GM23248 (cell line): ENCODE data around the gene H3-3A. TPM values are rescaled to one million over a fixed set of nuclear protein-coding genes. Genes with fewer than 3 reads are reported as not detected.

Experiments used
- DNase-seq: peaks from one replicate; pipeline ENCODE4 v3.0.0-alpha.2; 2015
- H2AFZ ChIP-seq: fragments of 200-600 bp; sonication (generic); 2 replicates; pipeline ENCODE4 v1.6.1; 2016; ENCODE audit warnings: antibody characterized with exemption
- H3F3A ChIP-seq: fragments of 200-600 bp; sonication (generic); 2 replicates; pipeline ENCODE4 v1.6.1; 2016; ENCODE audit warnings: mild to moderate bottlenecking, antibody characterized with exemption, mixed run types; ENCODE audit not compliant: insufficient read depth
- H3K27ac ChIP-seq: fragments of 200-600 bp; sonication (generic); 2 replicates; pipeline ENCODE4 v1.5.1; 2016; ENCODE audit warnings: mild to moderate bottlenecking
- H3K27me3 ChIP-seq: fragments of 200-600 bp; sonication (generic); replicated peaks from 2 replicates; pipeline ENCODE4 v1.6.1; 2016; ENCODE audit warnings: mild to moderate bottlenecking; ENCODE audit not compliant: insufficient read depth
- H3K36me3 ChIP-seq: fragments of 200-600 bp; sonication (generic); 2 replicates; pipeline ENCODE4 v1.6.1; 2016; ENCODE audit warnings: low read depth, mild to moderate bottlenecking
- H3K4me1 ChIP-seq: fragments of 200-600 bp; sonication (generic); 2 replicates; pipeline ENCODE4 v1.6.1; 2016; ENCODE audit warnings: mild to moderate bottlenecking; ENCODE audit not compliant: insufficient read depth
- H3K4me2 ChIP-seq: fragments of 200-600 bp; sonication (generic); one replicate; pipeline ENCODE4 v1.6.1; 2016; ENCODE audit warnings: mild to moderate bottlenecking; ENCODE audit not compliant: unreplicated experiment
- H3K4me3 ChIP-seq: fragments of 200-600 bp; sonication (generic); 2 replicates; pipeline ENCODE4 v1.5.1; 2016; ENCODE audit warnings: mild to moderate bottlenecking
- H3K79me2 ChIP-seq: fragments of 200-600 bp; sonication (generic); 2 replicates; pipeline ENCODE4 v1.6.1; 2016; ENCODE audit warnings: mild to moderate bottlenecking; ENCODE audit not compliant: insufficient read depth
- H3K9ac ChIP-seq: fragments of 200-600 bp; sonication (generic); 2 replicates; pipeline ENCODE4 v1.6.1; 2016; ENCODE audit warnings: mild to moderate bottlenecking
- H3K9me2 ChIP-seq: fragments of 200-600 bp; sonication (generic); 2 replicates; pipeline ENCODE4 v1.6.1; 2016; ENCODE audit warnings: mixed run types, mild to moderate bottlenecking, moderate library complexity; ENCODE audit not compliant: insufficient read depth
- H3K9me3 ChIP-seq: fragments of 200-600 bp; sonication (generic); one replicate; pipeline ENCODE4 v1.6.1; 2017; ENCODE audit warnings: low read depth
- H4K20me1 ChIP-seq: fragments of 200-600 bp; sonication (generic); 2 replicates; pipeline ENCODE4 v1.6.0; 2016; ENCODE audit not compliant: insufficient read depth
- EZH2 ChIP-seq: fragments of 200-600 bp; sonication (generic); IDR thresholded peaks from 2 replicates; pipeline ENCODE4 v1.6.1; 2018; ENCODE audit warnings: antibody characterized with exemption, mild to moderate bottlenecking; ENCODE audit not compliant: insufficient read depth, poor library complexity, severe bottlenecking
- EZH2phosphoT487 ChIP-seq: fragments of 200-600 bp; sonication (generic); IDR thresholded peaks from 2 replicates; pipeline ENCODE4 v1.6.1; 2018; ENCODE audit warnings: antibody characterized with exemption, moderate library complexity, mild to moderate bottlenecking, low read depth; ENCODE audit not compliant: insufficient read depth
- WGBS, 2 experiments: methylation state at CpG; one replicate each; pipeline ENCODE4 v1.1.6; 2015 to 2017; ENCODE audit warnings: low lambda C conversion rate in 2 of 2, low coverage in 1 of 2; ENCODE audit errors: missing lambda C conversion rate in 2 of 2; 5-methylcytosine and 5-hydroxymethylcytosine counted together
- in situ Hi-C: fragments of 300-500 bp; cut with MboI; formaldehyde crosslinking; loops from 2 replicates; pipeline ENCODE4 v1.15.0; 2020
- polyA plus RNA-seq: library from polyadenylated mRNA; unstranded; fragments of >200 nt; fragmentation: Nextera tagmentation; extraction: Ambion mirVana; gene quantifications from 2 replicates; pipeline ENCODE4 v1.2.1, GENCODE V29; 2016
- total RNA-seq: library from RNA; depleted of rRNA; stranded (reverse); fragments of >200 nt; shearing (Covaris generic); gene quantifications from 2 replicates; pipeline ENCODE4 v1.2.3, GENCODE V29; 2014; rRNA removed

H3-3A gene
- 140 and 212 TPM in 2 replicates for total RNA-seq
- 262 and 264 TPM in 2 replicates for polyA plus RNA-seq

DNA sequence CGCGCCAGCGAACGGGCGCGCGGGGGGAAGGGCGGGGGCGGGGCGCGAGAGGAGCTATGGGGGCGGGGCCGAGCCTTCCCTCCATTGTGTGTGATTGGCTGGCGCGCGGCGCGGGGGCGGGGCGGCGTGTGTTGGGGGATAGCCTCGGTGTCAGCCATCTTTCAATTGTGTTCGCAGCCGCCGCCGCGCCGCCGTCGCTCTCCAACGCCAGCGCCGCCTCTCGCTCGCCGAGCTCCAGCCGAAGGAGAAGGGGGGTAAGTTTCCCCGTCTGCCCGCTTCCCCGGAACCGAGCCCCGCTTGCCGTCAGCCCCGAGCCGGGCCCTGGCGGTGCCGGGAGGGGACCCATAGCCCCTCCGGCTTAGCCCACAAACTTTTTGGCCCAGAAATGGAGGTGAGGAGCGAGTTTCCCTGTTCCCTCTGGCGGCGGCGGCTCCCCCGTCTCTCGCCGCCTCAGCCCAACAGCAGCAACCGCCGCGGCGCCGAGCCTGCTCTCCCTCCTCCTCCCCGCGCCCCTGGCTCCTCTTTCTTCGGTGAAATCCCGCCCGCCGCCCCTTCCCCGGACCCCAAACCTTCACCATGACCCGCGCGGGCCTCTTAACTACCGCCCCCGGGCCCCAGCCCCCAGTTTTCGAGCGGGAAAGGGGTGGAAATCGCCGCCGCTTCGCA lies at the start of gene H3-3A:
Gene H3-3A (plus strand): TSS at position 159 of the 666 bp plus-strand sequence. CDS start 1,636 bp downstream, outside the sequence.
- Histone ChIP-seq H3K9me3 (no peaks in the 10 kb centered on the region), H2AFZ (peak within 1 kb of the TSS; percentile 97), H3K4me2 (peak within 1 kb of the TSS; percentile 87), H3K27me3 (no peaks in the 10 kb centered on the region), H3K4me1 (peaks cover 23% of the 10 kb centered on the region), H3K4me3 (peak within 1 kb of the TSS; percentile 92), H3K79me2 (peaks cover 46% of the 10 kb centered on the region), H3K9me2 (no peaks in the 10 kb centered on the region), H4K20me1 (peaks cover 20% of the 10 kb centered on the region; the same call in 1 of the 2 replicates), H3K27ac (peak within 1 kb of the TSS; percentile 99), H3K36me3 (peaks cover 16% of the 10 kb centered on the region), H3F3A (peaks cover 31% of the 10 kb centered on the region), H3K9ac (peak within 1 kb of the TSS; percentile 96)
- in situ Hi-C loops = no loop called here
- DNase-seq = peak; percentile 88
- TF ChIP-seq EZH2 (no peak), EZH2phosphoT487 (no peak)
- WGBS, 2 experiments = 0 to 2% methylated on average over 11 to 66 of the region's 78 CpGs

- Histone ChIP-seq H3K9me2 (no peaks in the 10 kb centered on the region), H3F3A (no peaks in the 10 kb centered on the region), H4K20me1 (no peaks in the 10 kb centered on the region), H3K9me3 (no peaks in the 10 kb centered on the region), H2AFZ (no peak overlapping the region), H3K9ac (no peak overlapping the region), H3K4me3 (no peak overlapping the region), H3K27ac (no peak overlapping the region), H3K79me2 (no peaks in the 10 kb centered on the region), H3K27me3 (peaks cover 4% of the 10 kb centered on the region), H3K4me1 (no peaks in the 10 kb centered on the region), H3K36me3 (no peaks in the 10 kb centered on the region), H3K4me2 (no peak overlapping the region)
- 52 to 54% methylated on average over 6 of the region's 6 CpGs for WGBS, 2 experiments
- DNase-seq = no peak
- in situ Hi-C loops = no loop called here
- TF ChIP-seq EZH2 (no peak), EZH2phosphoT487 (no peak)
Measured at GRCh38 chr1:226017070-226017469, 45.4 kb upstream of the H3-3A start.

- H3K9me2 ChIP-seq = no peaks in the 10 kb centered on the region
- no peak overlapping the region for H2AFZ ChIP-seq
- H3K4me2 ChIP-seq = no peak overlapping the region
- no peak for DNase-seq
- WGBS, 2 experiments = 89 to 92% methylated on average over 1 of the region's 1 CpG
- in situ Hi-C loops = no loop called here
- no peaks in the 10 kb centered on the region for H3K9me3 ChIP-seq
- no peaks in the 10 kb centered on the region for H3K4me1 ChIP-seq
- H3K27ac ChIP-seq = no peak overlapping the region
- H3K9ac ChIP-seq = no peak overlapping the region
- no peaks in the 10 kb centered on the region; the same call in 1 of the 2 replicates for H3K27me3 ChIP-seq
- TF ChIP-seq EZH2 (no peak), EZH2phosphoT487 (no peak)
- no peaks in the 10 kb centered on the region for H3K79me2 ChIP-seq
- no peaks in the 10 kb centered on the region for H4K20me1 ChIP-seq
- H3F3A ChIP-seq = no peaks in the 10 kb centered on the region
- H3K4me3 ChIP-seq = no peak overlapping the region
- H3K36me3 ChIP-seq = no peaks in the 10 kb centered on the region
Measured at GRCh38 chr1:226019572-226019971, 42.9 kb upstream of the H3-3A start.

- Histone ChIP-seq H3K79me2 (no peaks in the 10 kb centered on the region), H3K4me1 (no peaks in the 10 kb centered on the region), H2AFZ (no peak overlapping the region), H3K27ac (no peak overlapping the region), H3K27me3 (no peaks in the 10 kb centered on the region), H3K4me2 (no peak overlapping the region), H4K20me1 (no peaks in the 10 kb centered on the region), H3K36me3 (no peaks in the 10 kb centered on the region), H3K9ac (no peak overlapping the region), H3F3A (no peaks in the 10 kb centered on the region), H3K9me2 (no peaks in the 10 kb centered on the region), H3K9me3 (no peaks in the 10 kb centered on the region), H3K4me3 (no peak overlapping the region)
- 48 to 50% methylated on average over 3 of the region's 3 CpGs for WGBS, 2 experiments
- DNase-seq = no peak
- in situ Hi-C loops = no loop called here
- no peak for TF ChIP-seq EZH2phosphoT487
- no peak for TF ChIP-seq EZH2
Measured at GRCh38 chr1:226021401-226021800, 41.1 kb upstream of the H3-3A start.
